CD4-positive, alpha-beta T cell treated with Interleukin-10 for 1 hour (primary cell): ENCODE data around the gene C1QL1.
A peak's percentile ranks its signal among the peaks of the same experiment; 100 is the strongest.

Experiments
- DNase-seq: peaks from one replicate; pipeline ENCODE4 v3.0.0-alpha.2; 2020

Gene C1QL1

GRCh38 chr17:44928136-44928535 lies 40.0 kb downstream of the C1QL1 start:
- DNase-seq: no peak

DNA sequence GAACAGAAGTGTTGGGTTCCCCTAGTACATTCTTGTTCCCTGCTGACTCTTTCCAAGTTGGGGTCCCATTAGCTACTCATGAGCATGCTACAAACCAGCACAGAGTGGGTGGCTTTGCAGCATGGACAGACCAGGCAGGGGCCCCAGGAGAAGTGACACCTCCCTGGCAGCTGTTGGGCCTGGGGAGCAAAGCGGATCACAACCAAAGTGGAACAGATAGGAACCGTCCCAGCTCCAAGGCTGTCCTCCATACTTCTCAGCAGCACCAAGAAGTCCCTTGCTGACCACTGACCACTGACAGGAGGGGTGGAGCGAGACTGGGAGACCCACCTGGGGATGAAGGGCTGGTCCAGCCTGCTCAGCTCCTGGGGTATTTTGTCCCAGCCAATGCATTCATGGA lies 40.4 kb downstream of the C1QL1 start:
- DNase-seq: no peak

GRCh38 chr17:44926821-44927525 lies 41.1 kb downstream of the C1QL1 start:
- no peak for DNase-seq

GRCh38 chr17:44925731-44926697 lies 42.1 kb downstream of the C1QL1 start:
- no peak for DNase-seq

- no peak for DNase-seq
Observed at GRCh38 chr17:44924107-44924544, 44.0 kb downstream of the C1QL1 start.

- no peak for DNase-seq
Observed at GRCh38 chr17:44922746-44923470, 45.2 kb downstream of the C1QL1 start.

DNA sequence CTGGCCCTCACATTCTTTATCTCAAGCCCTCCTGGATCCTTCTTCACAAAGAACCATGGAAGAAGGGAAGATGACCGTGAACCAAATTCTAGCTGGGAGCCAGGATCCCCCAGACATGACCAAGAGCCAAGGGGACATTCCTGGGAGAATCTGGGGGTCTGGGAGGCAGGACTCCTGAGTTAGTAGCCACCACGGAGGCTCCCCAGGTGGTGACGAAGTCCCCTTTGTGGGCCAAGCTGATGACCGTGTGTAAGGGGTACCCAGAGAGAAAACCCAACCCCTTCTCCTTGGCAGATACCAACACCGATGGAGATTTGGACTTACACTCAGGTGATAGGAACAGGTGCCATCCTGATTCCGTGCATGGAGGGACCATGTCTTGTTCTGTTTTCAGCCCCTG lies 46.0 kb downstream of the C1QL1 start:
- no peak for DNase-seq

GRCh38 chr17:44921122-44921882 lies 46.8 kb downstream of the C1QL1 start:
- DNase-seq: no peak

DNA sequence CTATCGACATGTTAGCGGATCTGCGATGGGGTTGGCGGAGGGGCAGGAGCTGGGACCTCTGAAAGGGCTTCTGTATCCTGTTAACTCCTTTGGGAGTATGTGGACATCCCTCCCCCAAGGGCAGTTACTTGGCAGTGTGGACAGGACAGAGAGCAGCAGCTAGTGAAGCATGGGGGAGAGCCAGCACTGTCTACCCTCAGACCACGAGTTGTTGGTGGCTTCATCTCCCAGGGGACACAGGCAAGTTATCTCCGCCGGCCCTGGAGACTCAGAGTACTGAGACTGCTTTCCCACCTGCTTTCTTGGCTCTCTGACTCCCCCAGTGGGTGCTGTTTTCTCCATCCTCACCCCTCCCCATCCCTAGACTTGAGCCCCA lies 47.5 kb downstream of the C1QL1 start:
- DNase-seq: no peak

- peak; percentile 61 for DNase-seq
Observed at GRCh38 chr17:44919885-44920564, 48.1 kb downstream of the C1QL1 start.

- DNase-seq: no peak
Observed at GRCh38 chr17:44919411-44919810, 48.7 kb downstream of the C1QL1 start.

GRCh38 chr17:44918006-44918405 lies 50.1 kb downstream of the C1QL1 start:
- no peak for DNase-seq

- no peak for DNase-seq
Observed at GRCh38 chr17:44917456-44917855, 50.6 kb downstream of the C1QL1 start.

DNA sequence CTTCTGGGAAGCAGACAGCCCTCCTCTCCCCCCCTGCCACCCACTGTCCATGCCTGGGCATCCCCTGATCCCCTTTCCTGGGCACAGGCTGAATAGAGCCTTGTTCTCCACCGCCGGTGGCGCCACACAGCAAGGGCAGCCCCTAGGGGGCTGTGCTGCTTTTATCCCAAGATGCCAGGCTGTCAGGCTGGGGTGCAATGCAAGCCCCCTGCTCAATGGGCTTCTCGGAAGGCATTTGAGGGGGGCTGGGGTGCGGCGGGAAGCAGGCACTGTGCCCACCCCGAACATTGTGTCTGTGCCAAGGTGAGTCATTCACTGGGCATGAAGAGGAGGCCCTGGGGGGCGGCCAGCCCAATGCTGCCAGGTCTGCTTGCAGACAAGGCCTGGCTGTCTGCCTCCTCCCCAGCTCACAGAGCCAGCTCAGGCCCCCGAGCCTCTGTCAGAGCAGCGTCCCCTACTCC lies 51.3 kb downstream of the C1QL1 start:
- DNase-seq: no peak

DNA sequence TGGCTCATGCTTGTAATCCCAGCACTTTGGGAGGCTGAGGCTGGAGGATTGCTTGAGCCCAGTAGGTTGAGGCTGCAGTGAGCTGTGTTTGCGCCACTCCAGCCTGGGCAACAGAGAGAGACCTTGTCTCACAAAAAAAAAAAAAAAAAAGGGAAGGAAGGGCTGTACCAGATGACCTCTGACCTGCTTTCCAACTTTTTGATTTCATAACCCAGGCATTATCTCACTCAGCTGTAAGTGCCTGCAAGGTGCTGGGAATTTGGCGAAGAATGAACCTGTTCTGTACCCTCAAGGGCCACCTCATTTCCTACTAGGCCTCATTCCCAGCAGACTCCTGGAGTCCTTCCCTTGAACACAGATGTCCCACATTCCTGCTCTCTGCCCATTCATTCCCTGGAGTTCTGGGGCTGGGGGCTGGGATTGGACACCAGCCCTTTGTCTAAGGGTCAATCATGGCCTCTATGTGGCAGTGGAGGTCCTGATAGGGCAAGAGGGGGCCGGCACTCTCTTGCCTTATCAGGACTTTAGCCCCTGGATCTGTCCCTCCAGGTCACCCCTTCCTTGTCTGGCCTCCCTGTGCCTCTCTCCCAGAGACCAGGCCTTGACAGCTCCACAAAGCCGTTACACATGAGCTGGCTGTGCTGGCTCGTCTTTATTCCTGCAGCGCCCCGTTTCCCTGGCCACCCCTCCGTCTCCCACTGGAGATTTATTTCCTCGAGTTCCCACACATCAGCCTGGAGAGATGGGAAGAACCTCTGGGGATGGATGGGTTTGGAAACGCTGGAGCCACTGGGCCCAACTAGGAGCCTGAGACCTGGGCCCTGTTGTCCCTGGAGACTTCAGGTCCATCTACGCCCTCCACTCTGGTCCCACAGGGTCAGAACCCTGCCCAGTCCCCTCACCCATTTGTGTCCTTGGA lies 52.0 kb downstream of the C1QL1 start:
- DNase-seq: no peak

DNA sequence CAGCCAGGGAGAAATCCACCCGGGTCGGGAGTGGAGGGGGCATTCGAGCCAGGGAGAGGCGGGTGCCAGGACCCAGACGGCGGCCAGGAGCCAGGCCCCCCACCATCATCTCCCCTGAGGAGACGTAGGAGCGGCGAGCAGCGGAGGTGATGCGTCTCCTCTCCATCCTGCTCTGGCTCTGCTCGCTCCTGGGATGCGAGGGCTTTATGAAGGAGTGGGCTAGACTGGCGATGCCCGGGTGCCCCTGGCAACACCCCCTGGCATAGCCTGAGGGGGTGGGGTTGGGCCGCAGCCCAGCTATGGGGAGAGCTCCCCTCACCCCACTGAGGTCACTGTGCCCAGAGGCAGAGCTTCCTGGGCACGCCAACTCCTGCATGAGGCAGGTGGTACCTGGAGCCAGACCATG lies 52.8 kb downstream of the C1QL1 start, which contains the start of gene GFAP:
TSS of gene GFAP (minus strand) at position 180 of the 406 bp plus-strand sequence. CDS start at position 166, 14 bp downstream.
- no peak for DNase-seq

DNA sequence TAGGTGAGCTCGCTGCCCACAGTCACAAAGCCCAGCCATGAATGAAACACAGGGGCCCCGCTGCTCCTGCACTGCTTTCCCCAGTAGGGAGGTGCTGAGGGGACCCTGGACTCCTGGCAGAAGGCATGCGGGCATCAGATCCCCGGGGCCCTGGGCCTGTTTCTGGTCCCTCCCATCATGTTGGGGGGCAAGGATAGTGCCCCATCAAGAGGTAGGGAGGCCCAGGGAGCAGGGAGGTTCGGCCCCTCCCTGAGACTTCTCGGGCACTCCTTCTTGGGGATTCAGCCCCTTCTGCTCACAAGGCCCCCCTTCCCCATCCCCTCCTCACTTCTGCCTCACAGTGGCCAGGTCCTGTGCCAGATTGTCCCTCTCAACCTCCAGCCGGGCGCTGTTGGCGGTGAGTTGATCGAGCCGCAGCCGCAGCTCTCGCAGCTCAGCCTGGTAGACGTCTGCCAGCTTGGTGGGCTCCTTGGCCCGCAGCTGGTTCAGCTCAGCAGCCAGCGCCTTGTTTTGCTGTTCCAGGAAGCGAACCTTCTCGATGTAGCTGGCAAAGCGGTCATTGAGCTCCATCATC lies 53.3 kb downstream of the C1QL1 start:
- no peak for DNase-seq

DNA sequence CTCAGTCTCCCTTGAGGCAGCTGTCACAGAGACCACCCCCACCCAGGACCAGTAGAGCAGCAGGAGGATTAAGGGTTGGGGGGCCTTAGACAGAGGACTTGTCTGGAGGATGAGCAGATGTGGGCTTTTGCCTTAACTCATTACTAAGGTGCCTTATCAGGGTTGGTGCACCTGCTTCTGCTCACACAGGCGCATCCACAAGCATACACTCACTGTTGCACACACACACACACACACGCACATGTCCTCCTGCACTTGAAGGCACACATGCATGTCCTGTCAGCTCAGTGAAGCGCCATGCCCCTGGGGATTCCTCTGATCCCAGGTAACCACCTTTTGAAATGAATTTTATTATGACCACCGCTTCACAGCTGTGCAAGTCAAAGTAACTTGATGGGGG lies 54.0 kb downstream of the C1QL1 start:
- no peak for DNase-seq

GRCh38 chr17:44913676-44914075 lies 54.4 kb downstream of the C1QL1 start:
- no peak for DNase-seq
